ENCODE results near the gene OR8B2.

- TF ChIP-seq CTCF (IDR thresholded peaks at IDR 0.05; ENCODE audit: insufficient read depth, low read length) (no peak), SPI1 (IDR thresholded peaks at IDR 0.05; ENCODE audit: borderline replicate concordance, low read depth) (no peak), GABPA (IDR thresholded peaks at IDR 0.05; ENCODE audit: low read depth) (no peak), POLR2AphosphoS5 (IDR thresholded peaks at IDR 0.05; ENCODE audit: low read depth) (no peak), REST (IDR thresholded peaks at IDR 0.05; ENCODE audit: insufficient replicate concordance, low read depth) (no peak)
Measured at GRCh38 chr11:124424384-124424921, 40.2 kb upstream of the OR8B2 start, which contains the start of gene OR8B4.
